GM12892 (cell line): ENCODE measurements around the gene NEDD4L.

Source experiments
- DNase-seq: peaks from one replicate; pipeline ENCODE4 v3.0.0; 2011; ENCODE audit not compliant: insufficient read length
- FAIRE-seq: peaks from 2 replicates; lab custom pipeline; 2011; peaks lifted over from hg19 to GRCh38; lab: Jason Lieb, UNC
- POLR2A ChIP-seq: IDR thresholded peaks from 2 replicates; pipeline ENCODE4 v1.6.1; 2011; ENCODE audit warnings: low read depth, low read length, control low read depth
- POLR2AphosphoS5 ChIP-seq: IDR thresholded peaks from 2 replicates; pipeline ENCODE4 v1.6.1; 2011; ENCODE audit warnings: low read depth, low read length, control low read depth
- TAF1 ChIP-seq: IDR thresholded peaks from 2 replicates; pipeline ENCODE4 v1.6.1; 2011; ENCODE audit warnings: low read depth, mild to moderate bottlenecking, control low read depth, low read length, borderline replicate concordance

Gene NEDD4L

DNA sequence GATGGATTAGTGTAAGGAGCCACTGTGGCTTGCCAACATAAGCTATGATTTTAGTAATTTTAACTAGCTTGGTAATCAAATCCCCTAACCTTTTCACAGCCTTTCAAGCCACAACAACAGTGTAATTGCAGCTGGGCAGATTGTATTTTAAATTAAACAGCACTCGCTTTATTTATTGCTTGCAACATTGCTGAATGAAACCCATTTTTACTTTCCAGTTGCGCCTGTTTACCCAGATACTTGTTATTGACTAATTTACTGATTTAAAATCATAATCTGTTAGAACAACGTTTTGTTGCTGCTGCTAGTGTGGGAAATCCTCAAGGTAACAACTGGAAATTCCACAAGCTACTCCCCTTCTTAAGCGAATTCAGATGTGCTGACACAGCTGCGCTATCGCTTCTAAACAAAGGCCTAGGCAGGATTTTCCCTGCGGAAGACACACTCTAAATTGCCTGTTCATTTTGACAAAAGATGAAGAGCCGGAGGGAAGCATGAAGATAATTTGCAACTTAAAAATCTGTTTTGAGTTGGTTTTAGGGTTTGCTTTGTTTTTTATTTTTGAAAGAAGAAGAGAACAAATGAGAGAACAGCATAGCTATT lies 300.9 kb downstream of the NEDD4L start:
- FAIRE-seq: no peak

DNA sequence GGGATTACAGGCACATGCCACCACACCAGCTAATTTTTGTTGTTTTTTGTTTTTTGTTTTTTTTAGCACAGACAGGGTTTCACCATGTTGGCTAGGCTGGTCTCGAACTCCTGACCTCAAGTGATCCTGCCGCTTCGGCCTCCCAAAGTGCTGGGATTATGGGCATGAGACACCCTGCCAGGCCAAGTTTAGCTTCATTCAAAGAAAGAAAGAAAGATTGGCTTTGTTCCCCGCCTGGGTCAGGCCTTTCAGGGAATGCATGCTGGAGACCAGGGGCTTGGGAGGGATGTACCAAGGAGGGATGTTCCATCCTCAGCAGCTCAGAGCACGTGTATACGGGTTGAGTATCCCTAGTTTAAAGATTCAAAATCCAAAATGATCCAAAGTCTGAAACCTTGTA lies 301.8 kb downstream of the NEDD4L start:
- no peak for FAIRE-seq

More for the DNA sequence above, 300.9 kb downstream of the NEDD4L start:
- TF ChIP-seq POLR2A: no peak
- TF ChIP-seq POLR2AphosphoS5: no peak
- no peak for TF ChIP-seq TAF1
- DNase-seq: no peak

DNA sequence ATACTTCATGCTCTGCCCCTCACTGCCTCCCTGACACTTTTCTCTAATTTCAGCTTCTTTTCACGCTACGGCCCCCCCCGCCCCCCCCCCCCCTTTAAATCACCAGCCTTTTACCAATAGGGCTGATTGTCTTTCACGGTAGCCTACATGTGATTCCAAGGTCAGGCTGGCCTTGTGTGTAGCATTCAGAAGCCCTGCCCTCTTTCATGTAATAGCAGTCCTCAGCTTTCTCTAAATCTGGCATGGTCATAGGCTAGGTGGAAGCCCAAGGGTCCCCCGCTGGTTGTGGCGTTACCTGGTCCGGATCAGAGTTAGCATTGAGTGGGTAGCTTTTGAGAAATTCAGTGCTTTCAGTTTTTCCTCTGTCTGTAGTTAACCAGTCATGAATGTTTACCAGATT lies 303.1 kb downstream of the NEDD4L start:
- no peak for FAIRE-seq
- TF ChIP-seq TAF1 (no peak), POLR2A (no peak), POLR2AphosphoS5 (no peak)
- no peak for DNase-seq

More for the DNA sequence above, 301.8 kb downstream of the NEDD4L start:
- no peak for DNase-seq
- TF ChIP-seq POLR2AphosphoS5: no peak
- no peak for TF ChIP-seq TAF1
- TF ChIP-seq POLR2A: no peak

DNA sequence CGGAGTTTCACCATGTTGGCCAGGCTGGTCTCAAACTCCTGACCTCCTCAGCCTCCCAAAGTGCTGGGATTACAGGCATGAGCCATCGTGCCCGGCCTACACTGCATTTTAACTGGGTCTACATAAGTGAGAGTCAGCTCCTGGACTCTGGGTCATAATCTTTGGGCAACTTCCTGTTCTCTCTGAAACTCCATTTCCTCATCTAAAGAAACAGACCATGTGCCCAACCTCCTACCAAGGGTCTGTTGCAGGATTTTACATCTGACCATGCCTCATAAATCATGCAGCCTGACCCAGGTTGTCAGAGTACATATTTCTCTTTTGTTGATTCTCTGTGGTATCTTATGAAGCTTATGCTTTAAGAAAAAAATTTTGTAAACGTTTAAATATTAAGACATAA lies 304.5 kb downstream of the NEDD4L start:
- TF ChIP-seq TAF1: no peak
- FAIRE-seq: no peak
- no peak for DNase-seq

DNA sequence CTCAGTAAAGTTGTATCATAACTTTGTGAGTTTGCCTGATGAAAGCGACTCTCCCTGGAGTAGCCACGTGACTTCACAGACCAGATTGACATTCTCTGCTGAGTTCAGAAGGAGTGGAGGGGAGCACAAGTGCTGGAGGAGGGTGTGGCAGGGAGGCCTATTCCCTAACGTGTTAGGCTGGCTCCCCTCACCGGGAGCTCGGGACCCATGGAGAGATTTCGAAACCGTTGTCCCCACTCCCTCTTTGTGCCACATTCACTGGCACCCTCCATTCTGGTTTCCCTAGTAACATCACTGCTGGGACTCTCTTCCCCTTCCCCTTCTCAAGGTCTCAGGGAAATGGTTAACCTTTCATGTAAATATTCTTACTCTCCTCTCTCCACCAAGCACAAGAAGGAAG lies 304.9 kb downstream of the NEDD4L start:
- TF ChIP-seq TAF1 (no peak), POLR2AphosphoS5 (no peak), POLR2A (no peak)
- FAIRE-seq: no peak
- DNase-seq: no peak

DNA sequence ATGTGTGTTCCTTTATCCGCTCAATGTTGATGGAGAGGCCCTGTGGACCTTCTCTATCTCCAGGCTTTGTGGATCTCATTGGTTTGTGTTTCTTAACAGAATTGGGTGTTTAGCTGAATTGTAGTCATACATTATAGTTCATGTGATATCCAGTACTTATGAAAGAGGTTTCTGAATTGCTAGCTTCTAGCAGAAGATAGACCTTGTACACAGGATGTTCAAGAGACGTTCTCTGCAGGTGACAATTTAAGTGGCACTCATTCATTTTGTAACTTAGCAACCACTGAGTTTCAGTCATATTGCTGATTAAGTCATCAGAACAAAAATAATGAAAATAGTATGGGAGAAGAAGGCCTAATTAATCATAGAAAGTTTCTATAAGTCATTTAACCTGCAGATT lies 305.6 kb downstream of the NEDD4L start:
- DNase-seq (no peak), FAIRE-seq (no peak)

DNA sequence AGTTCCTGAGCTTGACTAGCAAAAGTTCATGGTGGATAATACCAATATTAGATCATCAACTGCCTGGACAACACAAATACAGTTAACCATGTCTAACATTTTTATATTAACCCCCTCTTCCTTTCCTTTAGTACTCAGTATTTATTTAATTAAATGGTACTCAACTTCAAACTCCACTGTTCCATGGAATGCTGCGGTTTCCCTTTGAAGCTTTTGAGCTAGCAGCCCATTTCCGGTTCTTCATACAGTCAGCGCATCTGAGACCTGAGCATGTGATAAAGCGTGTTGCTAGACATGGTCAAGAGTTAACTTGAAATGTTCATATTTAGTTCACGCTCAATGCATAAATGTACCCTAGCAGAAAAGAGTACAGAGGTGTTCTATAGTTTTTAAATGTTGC lies 306.5 kb downstream of the NEDD4L start:
- FAIRE-seq (no peak), DNase-seq (no peak)
- TF ChIP-seq POLR2AphosphoS5 (no peak), POLR2A (no peak), TAF1 (no peak)

More for the DNA sequence above, 305.6 kb downstream of the NEDD4L start:
- no peak for TF ChIP-seq TAF1
- TF ChIP-seq POLR2A: no peak
- TF ChIP-seq POLR2AphosphoS5: no peak

DNA sequence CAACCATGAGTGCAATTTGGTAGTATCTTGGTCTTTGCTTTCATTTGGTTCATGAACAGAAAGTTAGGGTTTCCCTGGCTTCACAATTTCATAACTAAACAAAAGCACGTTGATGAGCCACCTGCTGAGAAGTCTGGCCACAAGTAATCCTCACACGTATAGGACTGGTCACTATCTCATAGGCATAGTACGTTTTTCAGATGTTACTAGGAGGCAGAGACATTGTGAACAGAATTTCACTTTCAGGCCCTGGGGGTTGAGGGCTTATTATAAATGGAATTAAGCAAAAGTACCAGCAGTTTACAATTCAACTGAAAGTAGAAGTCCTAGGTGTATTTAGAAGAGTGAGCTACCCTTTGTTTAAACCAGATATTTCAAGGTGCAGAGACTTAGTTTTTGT lies 307.8 kb downstream of the NEDD4L start:
- no peak for FAIRE-seq
- DNase-seq: no peak
- TF ChIP-seq TAF1: no peak
- no peak for TF ChIP-seq POLR2A
- no peak for TF ChIP-seq POLR2AphosphoS5

DNA sequence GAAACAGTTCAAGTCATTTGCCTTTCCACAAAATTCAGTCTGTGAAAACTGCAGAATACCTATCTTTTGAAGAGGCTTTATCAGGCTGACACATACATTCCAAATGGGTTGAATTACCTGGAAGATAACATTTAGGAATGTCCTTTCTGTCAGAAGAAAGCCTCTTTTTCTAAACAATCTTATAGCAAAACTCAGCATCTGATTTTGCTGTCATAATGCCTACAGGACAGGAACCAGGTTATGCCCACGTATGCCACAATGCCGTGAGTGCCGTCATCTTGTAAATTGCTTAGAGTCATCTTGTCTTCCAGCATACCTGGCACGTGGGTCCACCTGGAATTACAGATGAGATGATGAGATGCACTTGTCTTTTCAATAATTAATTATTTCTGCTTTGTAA lies 309.6 kb downstream of the NEDD4L start:
- FAIRE-seq (no peak), DNase-seq (no peak)
- TF ChIP-seq TAF1 (no peak), POLR2A (no peak), POLR2AphosphoS5 (no peak)

DNA sequence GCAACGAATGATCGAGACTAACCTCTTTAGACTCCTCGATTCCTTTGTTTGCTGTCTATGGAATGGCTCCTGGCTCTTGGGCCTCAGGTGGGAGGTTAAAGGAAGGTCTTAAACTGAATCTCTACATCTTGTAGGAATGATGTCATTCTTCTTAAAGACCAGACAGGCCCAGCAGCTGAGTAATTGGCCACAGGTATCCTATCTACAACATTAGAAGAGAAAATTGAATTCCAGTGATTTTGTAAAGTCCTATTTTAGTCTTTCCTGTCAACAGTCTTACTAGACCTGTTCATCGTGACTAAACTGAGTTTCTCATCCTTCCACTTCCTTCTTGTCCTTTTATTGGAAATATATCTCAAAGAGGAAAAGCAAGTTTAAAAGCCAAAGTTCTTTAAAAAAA lies 310.0 kb downstream of the NEDD4L start:
- DNase-seq (no peak), FAIRE-seq (no peak)

DNA sequence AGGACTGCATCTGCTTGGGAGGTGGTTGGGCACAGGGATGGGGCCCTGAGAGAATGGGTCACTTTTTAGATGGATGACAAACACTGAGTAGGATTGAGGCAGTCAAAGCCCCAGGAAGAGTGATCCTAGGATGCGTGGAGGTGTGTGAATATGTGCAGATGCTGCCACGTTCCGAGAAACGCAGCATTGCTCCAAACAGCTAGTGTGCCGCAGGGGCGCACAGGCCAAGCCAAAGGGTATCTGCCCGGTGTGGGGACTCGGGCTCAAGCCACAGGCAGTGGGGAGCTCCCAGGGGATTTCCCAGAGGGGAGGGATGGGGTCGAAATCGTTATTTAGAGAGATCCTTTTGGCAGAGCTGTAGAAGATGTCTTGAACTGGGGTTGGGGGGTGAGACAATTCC lies 310.8 kb downstream of the NEDD4L start:
- DNase-seq: no peak
- no peak for FAIRE-seq
- no peak for TF ChIP-seq TAF1
- TF ChIP-seq POLR2A: no peak
- no peak for TF ChIP-seq POLR2AphosphoS5

More for the DNA sequence above, 310.0 kb downstream of the NEDD4L start:
- TF ChIP-seq POLR2A: no peak
- TF ChIP-seq POLR2AphosphoS5: no peak
- no peak for TF ChIP-seq TAF1

DNA sequence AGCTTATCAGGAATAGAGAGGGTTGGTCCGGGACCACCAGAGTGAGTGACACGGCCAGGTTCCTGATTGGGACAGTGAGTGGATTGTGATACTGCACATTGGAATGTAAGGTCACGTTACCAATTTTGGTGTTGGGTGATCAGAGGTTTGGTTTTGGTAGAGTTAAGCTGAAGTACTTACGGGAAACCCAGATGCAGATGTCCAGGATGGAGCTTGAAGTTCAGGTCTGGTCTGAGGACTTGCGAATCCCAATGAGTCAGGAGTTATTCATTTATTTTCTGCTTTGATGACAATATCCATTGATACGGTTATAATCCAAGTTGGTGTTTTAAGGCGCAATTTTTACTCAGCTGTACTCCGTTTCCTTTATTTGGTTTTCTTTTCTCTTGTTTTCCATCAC lies 311.2 kb downstream of the NEDD4L start:
- FAIRE-seq (no peak), DNase-seq (no peak)
- no peak for TF ChIP-seq POLR2AphosphoS5
- TF ChIP-seq TAF1: no peak
- TF ChIP-seq POLR2A: no peak

DNA sequence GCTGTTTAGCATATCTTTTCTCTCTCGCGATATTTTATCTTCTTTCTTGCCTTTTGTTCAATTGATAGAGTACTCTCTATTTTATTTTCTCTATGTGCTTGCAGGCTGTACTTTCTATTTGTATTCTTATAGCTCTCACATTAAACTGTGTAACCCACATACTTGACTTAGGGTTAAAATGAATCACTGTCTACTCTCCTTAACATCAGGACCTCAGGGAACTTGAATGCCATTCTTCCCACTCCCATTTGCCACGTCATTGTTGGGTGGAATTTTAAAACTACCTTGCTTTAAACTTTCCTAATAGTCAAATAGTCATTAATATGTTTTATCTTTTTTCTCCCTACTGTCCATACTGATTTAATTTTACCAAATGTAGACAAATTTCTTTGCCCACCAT lies 315.2 kb downstream of the NEDD4L start:
- TF ChIP-seq POLR2AphosphoS5: no peak
- TF ChIP-seq POLR2A: no peak
- no peak for TF ChIP-seq TAF1
- no peak for DNase-seq
- FAIRE-seq: no peak
